NB4 (cell line): ENCODE results near the gene FBXO34.

ENCODE experiments used
- CTCF ChIP-seq: IDR thresholded peaks from one replicate; pipeline ENCODE4 v1.5.1; 2012; ENCODE audit warnings: low read depth, low read length
- POLR2A ChIP-seq: IDR thresholded peaks from 2 replicates; pipeline ENCODE4 v1.6.1; 2011; ENCODE audit warnings: mild to moderate bottlenecking; ENCODE audit not compliant: insufficient read length; ENCODE audit errors: extremely low read depth

DNA sequence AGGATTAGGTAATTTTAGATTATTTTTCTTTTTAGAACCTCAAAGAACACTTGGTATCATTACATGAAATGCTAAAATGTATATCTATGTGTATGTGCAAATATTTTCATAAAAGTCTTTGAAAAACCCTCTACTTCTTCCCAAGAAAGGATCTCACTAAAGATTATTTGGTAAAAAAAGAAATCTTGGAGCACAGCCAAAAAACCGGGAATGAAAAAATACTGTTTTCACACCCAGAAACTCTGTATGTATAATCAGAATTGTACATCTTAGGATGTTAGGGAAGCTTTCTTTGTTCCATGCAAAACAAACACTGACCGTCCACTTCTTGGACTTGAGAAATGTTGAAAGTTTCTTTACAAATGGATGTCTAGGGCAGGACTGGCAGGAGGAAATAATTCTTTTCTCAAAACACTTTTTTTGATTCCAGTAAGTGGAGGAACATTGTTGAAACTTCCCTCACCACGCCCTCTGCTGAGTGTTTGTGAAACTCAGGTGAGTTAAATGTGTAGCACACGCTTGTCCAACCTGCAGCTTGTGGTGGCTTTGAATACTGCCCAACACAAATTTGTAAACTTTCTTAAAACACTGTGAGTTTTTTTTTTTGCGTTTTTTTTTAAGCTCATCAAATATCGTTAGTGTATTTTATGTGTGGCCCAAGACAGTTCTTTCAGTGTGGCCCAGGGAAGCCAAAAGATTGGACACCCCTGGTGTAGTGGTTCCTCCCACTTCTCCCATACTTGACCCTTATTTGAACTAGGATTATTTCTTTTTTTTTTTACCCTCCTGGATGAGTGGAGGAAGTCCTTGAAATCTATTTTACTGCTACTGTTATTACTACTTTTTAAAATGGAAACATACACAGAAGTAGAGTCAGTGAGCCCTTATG lies 26.6 kb downstream of the FBXO34 start:
- TF ChIP-seq CTCF (no peak), POLR2A (no peak)
